SK-N-SH (cell line): ENCODE measurements around the gene IGF2.

Experiments
- EZH2phosphoT487 ChIP-seq: fragments of 200-600 bp; sonication (generic); IDR thresholded peaks from 2 replicates; pipeline ENCODE4 v1.6.1; 2017; ENCODE audit warnings: low read depth, mixed run types, mild to moderate bottlenecking, antibody characterized with exemption, moderate library complexity, borderline replicate concordance
- FOXJ3 ChIP-seq: sonication (generic); formaldehyde crosslinking; IDR thresholded peaks from 2 replicates; pipeline ENCODE4 v1.5.1; 2020; ENCODE audit warnings: mild to moderate bottlenecking, missing genetic modification reagents
- FOXM1 ChIP-seq: IDR thresholded peaks from 2 replicates; pipeline ENCODE4 v1.4.0; 2012; ENCODE audit warnings: low read depth, mild to moderate bottlenecking
- JUND ChIP-seq: IDR thresholded peaks from 2 replicates; pipeline ENCODE4 v1.4.0; 2012
- MXI1 ChIP-seq: IDR thresholded peaks from 2 replicates; pipeline ENCODE4 v1.6.1; 2012; ENCODE audit warnings: mild to moderate bottlenecking, low read depth, low read length, improper control_type of control experiment
- NFIC ChIP-seq: IDR thresholded peaks from 2 replicates; pipeline ENCODE4 v1.4.0; 2012; ENCODE audit warnings: borderline replicate concordance
- POLR2AphosphoS5 ChIP-seq: IDR thresholded peaks from 2 replicates; pipeline ENCODE4 v1.6.1; 2012; ENCODE audit warnings: low read depth, low read length
- RCOR1 ChIP-seq: fragments of 150-350 bp; IDR thresholded peaks from 2 replicates; pipeline ENCODE4 v1.6.1; 2017; ENCODE audit warnings: antibody characterized with exemption, low read length
- SIN3A ChIP-seq: IDR thresholded peaks from 2 replicates; pipeline ENCODE4 v1.6.1; 2012; ENCODE audit warnings: low read depth, mild to moderate bottlenecking, low read length, moderate library complexity, borderline replicate concordance
- TCF12 ChIP-seq: IDR thresholded peaks from 2 replicates; pipeline ENCODE4 v1.4.0; 2012
- YY1 ChIP-seq: IDR thresholded peaks from 2 replicates; pipeline ENCODE4 v1.4.0; 2012; ENCODE audit warnings: low read depth, mild to moderate bottlenecking
- TF ChIP-seq, protein P1 (sequence below): fragments of 200-600 bp; sonication (generic); IDR thresholded peaks from 2 replicates; pipeline ENCODE4 v1.6.1; 2017; ENCODE audit warnings: antibody characterized with exemption, mild to moderate bottlenecking, moderate library complexity
- TF ChIP-seq, protein P2 (sequence below): IDR thresholded peaks from 2 replicates; pipeline ENCODE4 v1.6.1; 2012; ENCODE audit warnings: mild to moderate bottlenecking, low read depth, low read length, moderate library complexity
- TF ChIP-seq, protein P3 (sequence below): fragments of 150-350 bp; IDR thresholded peaks from 2 replicates; pipeline ENCODE4 v1.6.1; 2017; ENCODE audit warnings: antibody characterized with exemption, low read length, low read depth, borderline replicate concordance

DNA sequence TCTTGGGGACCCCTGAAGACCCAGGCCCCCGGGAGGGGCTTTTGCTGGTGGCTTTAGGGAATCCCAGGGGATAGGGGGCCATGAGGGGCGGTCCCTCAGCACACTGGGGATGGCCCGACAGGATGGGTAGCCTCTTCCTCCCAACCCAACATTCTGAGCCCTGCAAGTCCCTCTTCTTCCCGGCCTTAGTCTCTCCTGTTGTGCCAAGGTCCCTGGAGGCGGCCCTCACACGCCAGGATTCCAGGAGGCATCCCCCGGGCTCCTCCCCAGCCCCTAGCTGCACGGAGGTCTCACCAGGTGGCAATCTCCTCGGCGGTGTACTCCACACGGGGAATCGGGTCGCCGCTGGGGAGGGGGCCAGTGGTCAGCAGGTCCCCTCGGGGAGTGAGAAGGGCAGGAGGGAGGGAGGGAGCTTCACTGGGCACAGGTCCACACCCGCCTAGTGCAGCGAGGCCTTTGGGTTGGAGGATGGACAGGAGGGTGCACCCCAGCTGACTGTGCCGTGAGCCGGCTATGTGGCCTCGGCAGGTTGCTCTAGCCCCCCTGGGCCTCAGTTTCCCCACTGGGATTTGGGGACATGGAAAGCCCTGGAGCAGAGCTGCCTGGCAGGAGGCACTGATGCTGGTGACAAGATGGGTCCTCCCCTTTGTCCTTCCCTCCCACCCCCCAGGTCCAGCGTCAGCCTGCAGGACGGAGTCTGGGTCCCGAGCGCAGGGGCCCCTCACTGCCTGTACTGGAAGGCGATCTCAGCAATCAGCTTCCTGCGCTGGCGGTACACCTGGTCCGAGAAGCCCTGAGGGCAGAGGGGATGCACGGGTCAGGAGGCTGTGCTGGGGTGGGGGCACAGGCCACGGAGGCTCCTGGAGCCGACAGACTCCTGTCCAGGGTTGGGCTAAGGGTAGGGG is 28.2 kb upstream of the IGF2 start:
- TF ChIP-seq TCF12 (no peak), MXI1 (no peak), NFIC (no peak), POLR2AphosphoS5 (no peak), SIN3A (no peak), YY1 (no peak), EZH2phosphoT487 (no peak), FOXM1 (no peak), FOXJ3 (CRISPR knock-in tag) (no peak), RCOR1 (no peak), JUND (no peak)
- TF ChIP-seq, protein P1, sequence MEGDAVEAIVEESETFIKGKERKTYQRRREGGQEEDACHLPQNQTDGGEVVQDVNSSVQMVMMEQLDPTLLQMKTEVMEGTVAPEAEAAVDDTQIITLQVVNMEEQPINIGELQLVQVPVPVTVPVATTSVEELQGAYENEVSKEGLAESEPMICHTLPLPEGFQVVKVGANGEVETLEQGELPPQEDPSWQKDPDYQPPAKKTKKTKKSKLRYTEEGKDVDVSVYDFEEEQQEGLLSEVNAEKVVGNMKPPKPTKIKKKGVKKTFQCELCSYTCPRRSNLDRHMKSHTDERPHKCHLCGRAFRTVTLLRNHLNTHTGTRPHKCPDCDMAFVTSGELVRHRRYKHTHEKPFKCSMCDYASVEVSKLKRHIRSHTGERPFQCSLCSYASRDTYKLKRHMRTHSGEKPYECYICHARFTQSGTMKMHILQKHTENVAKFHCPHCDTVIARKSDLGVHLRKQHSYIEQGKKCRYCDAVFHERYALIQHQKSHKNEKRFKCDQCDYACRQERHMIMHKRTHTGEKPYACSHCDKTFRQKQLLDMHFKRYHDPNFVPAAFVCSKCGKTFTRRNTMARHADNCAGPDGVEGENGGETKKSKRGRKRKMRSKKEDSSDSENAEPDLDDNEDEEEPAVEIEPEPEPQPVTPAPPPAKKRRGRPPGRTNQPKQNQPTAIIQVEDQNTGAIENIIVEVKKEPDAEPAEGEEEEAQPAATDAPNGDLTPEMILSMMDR: no peak
- TF ChIP-seq, protein P2, sequence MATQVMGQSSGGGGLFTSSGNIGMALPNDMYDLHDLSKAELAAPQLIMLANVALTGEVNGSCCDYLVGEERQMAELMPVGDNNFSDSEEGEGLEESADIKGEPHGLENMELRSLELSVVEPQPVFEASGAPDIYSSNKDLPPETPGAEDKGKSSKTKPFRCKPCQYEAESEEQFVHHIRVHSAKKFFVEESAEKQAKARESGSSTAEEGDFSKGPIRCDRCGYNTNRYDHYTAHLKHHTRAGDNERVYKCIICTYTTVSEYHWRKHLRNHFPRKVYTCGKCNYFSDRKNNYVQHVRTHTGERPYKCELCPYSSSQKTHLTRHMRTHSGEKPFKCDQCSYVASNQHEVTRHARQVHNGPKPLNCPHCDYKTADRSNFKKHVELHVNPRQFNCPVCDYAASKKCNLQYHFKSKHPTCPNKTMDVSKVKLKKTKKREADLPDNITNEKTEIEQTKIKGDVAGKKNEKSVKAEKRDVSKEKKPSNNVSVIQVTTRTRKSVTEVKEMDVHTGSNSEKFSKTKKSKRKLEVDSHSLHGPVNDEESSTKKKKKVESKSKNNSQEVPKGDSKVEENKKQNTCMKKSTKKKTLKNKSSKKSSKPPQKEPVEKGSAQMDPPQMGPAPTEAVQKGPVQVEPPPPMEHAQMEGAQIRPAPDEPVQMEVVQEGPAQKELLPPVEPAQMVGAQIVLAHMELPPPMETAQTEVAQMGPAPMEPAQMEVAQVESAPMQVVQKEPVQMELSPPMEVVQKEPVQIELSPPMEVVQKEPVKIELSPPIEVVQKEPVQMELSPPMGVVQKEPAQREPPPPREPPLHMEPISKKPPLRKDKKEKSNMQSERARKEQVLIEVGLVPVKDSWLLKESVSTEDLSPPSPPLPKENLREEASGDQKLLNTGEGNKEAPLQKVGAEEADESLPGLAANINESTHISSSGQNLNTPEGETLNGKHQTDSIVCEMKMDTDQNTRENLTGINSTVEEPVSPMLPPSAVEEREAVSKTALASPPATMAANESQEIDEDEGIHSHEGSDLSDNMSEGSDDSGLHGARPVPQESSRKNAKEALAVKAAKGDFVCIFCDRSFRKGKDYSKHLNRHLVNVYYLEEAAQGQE: no peak
- TF ChIP-seq, protein P3, sequence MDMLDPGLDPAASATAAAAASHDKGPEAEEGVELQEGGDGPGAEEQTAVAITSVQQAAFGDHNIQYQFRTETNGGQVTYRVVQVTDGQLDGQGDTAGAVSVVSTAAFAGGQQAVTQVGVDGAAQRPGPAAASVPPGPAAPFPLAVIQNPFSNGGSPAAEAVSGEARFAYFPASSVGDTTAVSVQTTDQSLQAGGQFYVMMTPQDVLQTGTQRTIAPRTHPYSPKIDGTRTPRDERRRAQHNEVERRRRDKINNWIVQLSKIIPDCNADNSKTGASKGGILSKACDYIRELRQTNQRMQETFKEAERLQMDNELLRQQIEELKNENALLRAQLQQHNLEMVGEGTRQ: no peak
